HUES48 (cell line): ENCODE data around the gene BSG.

Experiments
- H3K27ac ChIP-seq: one replicate; pipeline ENCODE4 v1.7.0; 2013; ENCODE audit warnings: low read depth, low read length, inconsistent platforms
- H3K27me3 ChIP-seq: 2 replicates; pipeline ENCODE4 v1.6.1; 2013; ENCODE audit warnings: mild to moderate bottlenecking, low read length; ENCODE audit not compliant: control insufficient read depth, insufficient read depth
- H3K36me3 ChIP-seq: 2 replicates; pipeline ENCODE4 v1.6.1; 2013; ENCODE audit warnings: low read length; ENCODE audit not compliant: control insufficient read depth, insufficient read depth
- H3K4me1 ChIP-seq: 2 replicates; pipeline ENCODE4 v1.6.1; 2013; ENCODE audit warnings: mild to moderate bottlenecking, low read length; ENCODE audit not compliant: control insufficient read depth, insufficient read depth
- H3K4me3 ChIP-seq: 2 replicates; pipeline ENCODE4 v1.5.1; 2013; ENCODE audit warnings: mild to moderate bottlenecking, low read depth, low read length
- H3K9ac ChIP-seq: 2 replicates; pipeline ENCODE4 v1.6.1; 2013; ENCODE audit warnings: mild to moderate bottlenecking, low read depth, low read length, moderate library complexity
- H3K9me3 ChIP-seq: 2 replicates; pipeline ENCODE4 v1.6.1; 2013; ENCODE audit warnings: low read length; ENCODE audit not compliant: control insufficient read depth, insufficient read depth

The BSG gene

DNA sequence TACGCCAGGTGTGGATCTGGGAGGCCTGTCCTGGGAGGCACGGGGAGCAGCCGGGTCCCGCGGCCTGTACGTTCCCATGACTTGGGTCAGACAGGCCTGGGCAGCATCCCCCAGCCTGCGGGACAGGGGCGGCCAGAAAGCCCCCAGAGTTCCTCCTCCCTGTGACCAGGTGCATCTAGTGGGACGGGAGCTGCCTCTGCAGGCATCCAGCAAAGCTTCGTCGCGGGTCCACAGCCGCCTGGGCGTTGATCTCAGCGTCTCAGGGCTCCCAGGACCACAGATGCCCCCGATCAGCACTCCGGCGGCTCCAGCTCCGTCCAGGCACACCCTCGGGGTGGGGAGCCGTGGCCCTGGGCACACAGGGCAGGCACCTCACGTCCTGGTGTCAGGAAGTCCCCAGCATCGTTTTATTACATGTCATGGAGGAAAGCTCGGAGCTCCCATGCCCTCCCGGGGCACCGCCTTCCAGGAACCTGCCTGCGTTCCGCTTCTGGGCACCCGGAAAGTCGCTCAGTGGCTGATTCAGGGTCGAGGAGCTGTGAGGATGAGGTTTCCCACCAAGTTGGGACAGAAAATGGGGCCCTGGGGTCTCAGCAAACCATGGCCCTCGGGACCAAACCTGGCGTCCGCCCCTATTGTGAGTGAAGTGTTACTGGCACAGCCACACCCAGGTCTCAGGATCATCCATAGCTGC lies 30.1 kb upstream of the BSG start:
- H3K27me3 ChIP-seq: no peaks in the 10 kb centered on the region
- no peaks in the 10 kb centered on the region for H3K4me1 ChIP-seq
- H3K36me3 ChIP-seq: peaks cover 38% of the 10 kb centered on the region
- no peak overlapping the region for H3K9ac ChIP-seq
- no peak overlapping the region for H3K27ac ChIP-seq
- no peaks in the 10 kb centered on the region for H3K9me3 ChIP-seq
- H3K4me3 ChIP-seq: no peak overlapping the region

DNA sequence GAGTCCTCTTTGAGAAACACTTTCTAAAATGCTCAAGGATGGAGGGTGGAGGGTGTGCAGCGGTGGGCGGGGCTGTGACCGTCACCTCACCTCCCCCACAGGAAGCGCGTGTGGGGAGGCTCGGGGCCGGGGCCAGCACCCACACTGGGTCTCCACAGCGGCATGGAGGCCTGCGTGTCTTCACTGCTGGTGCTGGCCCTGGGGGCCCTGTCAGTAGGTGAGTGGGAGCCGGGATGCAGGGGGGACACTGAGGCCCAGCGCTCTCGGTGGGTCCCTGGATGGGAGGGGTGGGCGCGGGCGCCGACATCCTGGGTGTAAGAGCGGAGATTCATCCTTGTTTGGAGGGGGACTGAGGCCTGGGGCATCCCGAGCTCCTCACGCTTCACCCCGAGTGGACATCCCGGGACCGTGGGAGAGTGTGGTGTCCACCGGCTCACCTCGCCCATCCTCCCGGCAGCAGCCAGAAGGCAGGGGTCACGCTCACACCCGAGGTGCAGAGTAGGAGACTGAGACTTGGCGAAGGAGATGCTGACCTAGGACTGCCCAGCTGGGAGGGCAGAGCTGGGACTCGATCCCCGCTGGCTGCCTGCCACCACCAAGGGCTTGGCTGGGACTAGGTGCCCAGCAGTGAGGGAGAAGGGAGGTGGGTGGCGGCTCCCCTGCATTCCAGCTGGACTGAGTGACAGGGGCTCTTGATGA lies 28.3 kb upstream of the BSG start, which contains the start of gene GZMM:
Gene GZMM (plus strand): TSS at position 144 of the 699 bp plus-strand sequence. CDS start 19 bp downstream, at position 163.
- Histone ChIP-seq H3K36me3 (peaks cover 22% of the 10 kb centered on the region), H3K4me3 (no peak within 1 kb of the TSS), H3K27ac (no peak within 1 kb of the TSS)

DNA sequence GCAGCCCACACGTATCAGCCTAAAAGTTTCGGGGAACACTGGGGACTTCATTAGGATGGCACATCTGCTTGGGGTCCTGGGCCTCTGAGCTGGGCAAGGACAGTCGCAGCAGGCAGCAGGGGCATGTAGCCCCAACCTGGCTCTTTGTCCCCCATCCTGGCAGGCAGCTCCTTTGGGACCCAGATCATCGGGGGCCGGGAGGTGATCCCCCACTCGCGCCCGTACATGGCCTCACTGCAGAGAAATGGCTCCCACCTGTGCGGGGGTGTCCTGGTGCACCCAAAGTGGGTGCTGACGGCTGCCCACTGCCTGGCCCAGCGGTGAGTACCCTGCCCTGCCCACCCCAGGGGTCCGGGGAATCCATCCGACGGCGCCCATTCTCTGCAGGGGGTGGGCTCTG lies 25.3 kb upstream of the BSG start:
- Histone ChIP-seq H3K27ac (no peak overlapping the region), H3K36me3 (peaks cover 5% of the 10 kb centered on the region; the same call in 1 of the 2 replicates), H3K4me1 (no peaks in the 10 kb centered on the region), H3K9ac (no peak overlapping the region), H3K9me3 (no peaks in the 10 kb centered on the region), H3K4me3 (no peak overlapping the region), H3K27me3 (no peaks in the 10 kb centered on the region)

More for the DNA sequence above, 28.3 kb upstream of the BSG start, which contains the start of gene GZMM:
- Histone ChIP-seq H3K4me1 (no peaks in the 10 kb centered on the region), H3K9me3 (no peaks in the 10 kb centered on the region), H3K9ac (no peak within 1 kb of the TSS), H3K27me3 (no peaks in the 10 kb centered on the region)

GRCh38 chr19:547836-548720 lies 24.3 kb upstream of the BSG start:
- no peaks in the 10 kb centered on the region for H3K4me1 ChIP-seq
- H3K27me3 ChIP-seq: no peaks in the 10 kb centered on the region
- H3K36me3 ChIP-seq: no peaks in the 10 kb centered on the region
- H3K27ac ChIP-seq: no peak overlapping the region
- H3K9me3 ChIP-seq: no peaks in the 10 kb centered on the region
- no peak overlapping the region for H3K4me3 ChIP-seq
- no peak overlapping the region for H3K9ac ChIP-seq

DNA sequence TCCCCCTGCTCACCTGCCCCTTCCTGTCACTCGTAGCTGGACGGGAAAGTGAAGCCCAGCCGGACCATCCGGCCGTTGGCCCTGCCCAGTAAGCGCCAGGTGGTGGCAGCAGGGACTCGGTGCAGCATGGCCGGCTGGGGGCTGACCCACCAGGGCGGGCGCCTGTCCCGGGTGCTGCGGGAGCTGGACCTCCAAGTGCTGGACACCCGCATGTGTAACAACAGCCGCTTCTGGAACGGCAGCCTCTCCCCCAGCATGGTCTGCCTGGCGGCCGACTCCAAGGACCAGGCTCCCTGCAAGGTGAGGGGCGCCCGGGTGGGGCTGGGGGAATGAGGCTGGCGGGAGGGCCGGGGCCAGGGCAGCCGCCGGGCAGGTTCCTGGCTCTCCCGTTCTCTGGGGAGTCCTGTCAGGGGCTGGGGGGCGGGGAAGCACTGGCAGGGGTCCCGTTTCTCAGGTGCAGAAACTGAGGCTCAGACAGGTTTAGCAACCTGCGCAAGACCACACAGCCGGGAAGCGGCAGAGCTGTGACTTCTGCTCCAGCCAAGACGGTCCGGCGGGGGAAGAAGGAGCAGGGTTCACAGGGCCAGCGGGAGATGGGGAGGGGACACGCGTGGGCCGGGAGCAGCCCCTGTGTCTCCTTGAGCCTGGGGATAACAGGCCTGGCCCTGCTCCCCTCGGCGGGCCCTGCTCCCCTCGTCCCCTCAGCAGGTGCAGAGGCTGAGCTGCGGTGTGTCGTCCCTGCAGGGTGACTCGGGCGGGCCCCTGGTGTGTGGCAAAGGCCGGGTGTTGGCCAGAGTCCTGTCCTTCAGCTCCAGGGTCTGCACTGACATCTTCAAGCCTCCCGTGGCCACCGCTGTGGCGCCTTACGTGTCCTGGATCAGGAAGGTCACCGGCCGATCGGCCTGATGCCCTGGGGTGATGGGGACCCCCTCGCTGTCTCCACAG lies 23.2 kb upstream of the BSG start:
- H3K27ac ChIP-seq: no peak overlapping the region
- no peaks in the 10 kb centered on the region for H3K27me3 ChIP-seq

GRCh38 chr19:554817-555216 lies 17.6 kb upstream of the BSG start:
- Histone ChIP-seq H3K9ac (no peak overlapping the region), H3K27me3 (no peaks in the 10 kb centered on the region), H3K27ac (no peak overlapping the region), H3K9me3 (no peaks in the 10 kb centered on the region), H3K4me1 (no peaks in the 10 kb centered on the region), H3K36me3 (no peaks in the 10 kb centered on the region), H3K4me3 (no peak overlapping the region)

More for the DNA sequence above, 23.2 kb upstream of the BSG start:
- H3K4me1 ChIP-seq: no peaks in the 10 kb centered on the region
- no peaks in the 10 kb centered on the region for H3K9me3 ChIP-seq
- H3K9ac ChIP-seq: no peak overlapping the region
- no peak overlapping the region for H3K4me3 ChIP-seq
- no peaks in the 10 kb centered on the region for H3K36me3 ChIP-seq

GRCh38 chr19:555474-555808 lies 17.0 kb upstream of the BSG start:
- H3K9me3 ChIP-seq: no peaks in the 10 kb centered on the region
- H3K36me3 ChIP-seq: no peaks in the 10 kb centered on the region
- H3K4me3 ChIP-seq: no peak overlapping the region
- H3K27me3 ChIP-seq: no peaks in the 10 kb centered on the region
- no peak overlapping the region for H3K27ac ChIP-seq
- H3K9ac ChIP-seq: no peak overlapping the region
- no peaks in the 10 kb centered on the region for H3K4me1 ChIP-seq

- H3K9me3 ChIP-seq: no peaks in the 10 kb centered on the region
Measured at GRCh38 chr19:556611-557382, 15.6 kb upstream of the BSG start.

DNA sequence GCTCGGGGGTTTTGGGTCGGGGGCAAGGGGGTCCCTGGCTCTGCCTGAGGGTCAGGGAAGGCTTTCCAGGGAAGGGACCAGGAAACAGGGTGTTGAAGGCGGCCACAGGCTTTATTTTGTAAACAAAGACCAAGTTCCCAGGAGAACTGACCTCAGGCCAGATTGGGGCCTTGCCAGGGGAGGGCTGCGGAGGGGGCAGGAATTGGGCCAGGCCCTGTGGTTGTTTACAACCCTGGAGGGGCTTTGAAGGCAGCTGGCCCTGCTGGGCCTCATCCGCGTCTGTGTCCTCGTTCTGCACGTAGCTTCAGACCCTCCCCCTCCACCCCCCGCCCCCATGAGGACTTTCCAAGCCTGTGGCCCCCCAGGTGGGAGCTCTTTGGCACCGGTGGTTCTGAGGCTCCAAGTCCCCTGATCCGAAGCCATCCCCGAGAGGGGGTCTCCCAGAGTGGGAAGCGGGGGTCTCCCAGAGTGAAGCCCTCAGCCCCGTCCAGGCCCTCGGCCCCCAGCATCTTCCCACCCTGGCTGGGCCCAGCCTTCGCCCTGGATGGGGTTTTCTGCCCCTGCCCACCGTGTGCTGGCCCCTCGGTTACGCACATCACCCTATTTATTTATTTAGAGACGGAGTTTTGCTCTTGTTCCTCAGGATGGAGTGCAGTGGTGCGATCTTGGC lies 13.5 kb upstream of the BSG start:
- Histone ChIP-seq H3K4me1 (no peaks in the 10 kb centered on the region), H3K9me3 (no peaks in the 10 kb centered on the region), H3K27ac (no peak overlapping the region), H3K9ac (no peak overlapping the region), H3K36me3 (no peaks in the 10 kb centered on the region), H3K4me3 (no peak overlapping the region), H3K27me3 (no peaks in the 10 kb centered on the region)

More at GRCh38 chr19:556611-557382, 15.6 kb upstream of the BSG start:
- Histone ChIP-seq H3K27ac (no peak overlapping the region), H3K4me3 (no peak overlapping the region), H3K27me3 (no peaks in the 10 kb centered on the region), H3K36me3 (no peaks in the 10 kb centered on the region), H3K9ac (no peak overlapping the region), H3K4me1 (no peaks in the 10 kb centered on the region)
